ENCODE measurements around the gene KIFC3.

GRCh38 chr16:57758331-57759117, 43.8 kb downstream of the KIFC3 start:
- TF ChIP-seq CTCF (IDR thresholded peaks at IDR 0.05): no peak
- TF ChIP-seq EZH2 (IDR thresholded peaks at IDR 0.05; ENCODE audit: borderline replicate concordance, insufficient read depth, low read depth, low read length, poor library complexity, severe bottlenecking): no peak
